T follicular helper cell (primary cell): ENCODE measurements around the gene KCNQ2.

ENCODE experiments used
- DNase-seq: peaks from one replicate; pipeline ENCODE4 v3.0.0-alpha.2; 2020; ENCODE audit warnings: low read depth

The KCNQ2 gene

GRCh38 chr20:63454731-63455567 lies 17.5 kb downstream of the KCNQ2 start:
- DNase-seq = no peak

GRCh38 chr20:63452821-63453523 lies 19.5 kb downstream of the KCNQ2 start:
- no peak for DNase-seq

- DNase-seq = no peak
These were observed 20.1 kb downstream of the KCNQ2 start for GRCh38 chr20:63452341-63452740.

- no peak for DNase-seq
These were observed 20.6 kb downstream of the KCNQ2 start for GRCh38 chr20:63451821-63452220.

GRCh38 chr20:63449796-63450730 lies 22.4 kb downstream of the KCNQ2 start:
- DNase-seq = no peak

- DNase-seq = no peak
These were observed 23.4 kb downstream of the KCNQ2 start for GRCh38 chr20:63449025-63449424.

- no peak for DNase-seq
These were observed 24.4 kb downstream of the KCNQ2 start for GRCh38 chr20:63448031-63448430.

GRCh38 chr20:63447320-63447719 lies 25.1 kb downstream of the KCNQ2 start:
- no peak for DNase-seq

- DNase-seq = no peak
These were observed 26.0 kb downstream of the KCNQ2 start for GRCh38 chr20:63446216-63447024.

GRCh38 chr20:63445075-63445734 lies 27.2 kb downstream of the KCNQ2 start:
- DNase-seq = no peak

- DNase-seq = no peak
These were observed 27.9 kb downstream of the KCNQ2 start for GRCh38 chr20:63444548-63444947.

- no peak for DNase-seq
These were observed 28.7 kb downstream of the KCNQ2 start for GRCh38 chr20:63443606-63444395.

GRCh38 chr20:63442100-63442493 lies 30.4 kb downstream of the KCNQ2 start:
- peak; percentile 35 for DNase-seq

GRCh38 chr20:63441136-63442099 lies 31.0 kb downstream of the KCNQ2 start:
- DNase-seq = no peak

- DNase-seq = no peak
These were observed 32.0 kb downstream of the KCNQ2 start for GRCh38 chr20:63440366-63440955.

- no peak for DNase-seq
These were observed 32.6 kb downstream of the KCNQ2 start for GRCh38 chr20:63439866-63440265.

GRCh38 chr20:63438121-63438520 lies 34.3 kb downstream of the KCNQ2 start:
- no peak for DNase-seq

GRCh38 chr20:63435552-63435951 lies 36.9 kb downstream of the KCNQ2 start:
- no peak for DNase-seq
